ENCODE measurements around the gene ATG10. TPM values are rescaled to one million over a fixed set of nuclear protein-coding genes. Genes with fewer than 3 reads are reported as not detected.

ATG10 gene
- total RNA-seq, 1 experiment from 2014 or later, result 7.6 TPM

DNA sequence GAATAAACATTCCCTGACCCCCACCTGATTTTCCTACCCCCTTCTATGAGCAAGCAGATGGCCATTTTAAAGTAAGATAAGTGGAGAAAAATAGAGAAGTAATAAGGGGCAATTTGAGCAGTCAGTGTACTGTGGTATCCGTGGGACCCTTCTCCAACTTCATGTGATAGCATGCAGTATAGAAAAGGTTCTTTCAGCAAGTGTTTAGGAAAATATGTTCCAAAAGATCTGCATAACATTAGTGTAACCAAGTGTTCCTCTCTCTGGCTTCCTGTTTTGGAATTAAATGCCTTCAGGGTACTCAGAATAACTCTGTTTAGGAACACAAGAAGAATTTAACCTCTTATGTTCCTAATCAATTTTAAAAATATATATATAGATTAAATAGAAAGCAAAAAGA lies 134.9 kb downstream of the ATG10 start:
- no peak overlapping the region for H2BK15ac ChIP-seq (ENCODE audit: low read depth, low read length)
- H3K18ac ChIP-seq (ENCODE audit: insufficient read length, low read depth, low read length), result no peak overlapping the region
- no peak overlapping the region for H4K8ac ChIP-seq (replicated peaks; ENCODE audit: insufficient read length, low read depth, low read length)
- no peak overlapping the region for H3T11ph ChIP-seq (ENCODE audit: low read length)
- no peak overlapping the region for H3K9ac ChIP-seq (ENCODE audit: extremely low read depth, insufficient read length, low read length)
- no peaks in the 10 kb centered on the region for H3K9me3 ChIP-seq (ENCODE audit: control insufficient read depth, low read depth, low read length)
- no peak overlapping the region for H2BK20ac ChIP-seq (ENCODE audit: low read depth, low read length, poor library complexity, severe bottlenecking)
- no peaks in the 10 kb centered on the region for H3K9me3 Mint-ChIP-seq
- no peak overlapping the region for H3K27ac ChIP-seq (ENCODE audit: insufficient read length, low read depth, low read length)
- H4K20me1 ChIP-seq (ENCODE audit: control insufficient read depth, insufficient read depth, insufficient read length), result no peaks in the 10 kb centered on the region
- H3K36me3 Mint-ChIP-seq (ENCODE audit: insufficient read depth in 1 of 3, low read depth in 3 of 3), result no peaks in the 10 kb centered on the region
- H4K91ac ChIP-seq (ENCODE audit: insufficient read length, low read depth, low read length), result no peak overlapping the region
- no peaks in the 10 kb centered on the region for H3K79me2 ChIP-seq (ENCODE audit: insufficient read depth, low read length)
- H3K4me2 ChIP-seq (ENCODE audit: insufficient read depth, insufficient read length, low read length), result no peak overlapping the region
- no peaks in the 10 kb centered on the region for H3K27me3 Mint-ChIP-seq (ENCODE audit: low read depth)
- no peak for DNase-seq
- no peaks in the 10 kb centered on the region for H3K23me2 ChIP-seq (ENCODE audit: insufficient read length, low read depth, low read length, poor library complexity, severe bottlenecking)
- no peaks in the 10 kb centered on the region for H3K79me1 ChIP-seq (ENCODE audit: insufficient read depth, low read depth, low read length, poor library complexity, severe bottlenecking)
- no peak overlapping the region for H2AFZ ChIP-seq (ENCODE audit: low read length)
- no peak overlapping the region for H2BK12ac ChIP-seq (ENCODE audit: insufficient read length, low read depth, low read length)
- no peak overlapping the region for H3K14ac ChIP-seq (ENCODE audit: insufficient read depth, low read length)
- H3K56ac ChIP-seq (ENCODE audit: insufficient read length, low read depth, low read length), result no peak overlapping the region
- no peak overlapping the region for H3K23ac ChIP-seq (ENCODE audit: insufficient read length, low read depth, low read length)
- no peak overlapping the region for H3K4me3 Mint-ChIP-seq
- no CpG with 5 or more reads among the region's 1 CpG for WGBS (ENCODE audit: extremely low coverage, insufficient read length, low lambda C conversion rate)
- H3K4me1 Mint-ChIP-seq, result peaks cover 11 to 14% of the 10 kb centered on the region in 2 experiments
- peak overlapping the region in 2 of 3 experiments; percentile 37 to 71; a peak in 2 of 7 replicates for H3K27ac Mint-ChIP-seq
- H2BK120ac ChIP-seq (ENCODE audit: low read depth, low read length, poor library complexity, severe bottlenecking), result no peak overlapping the region
- no peak overlapping the region for H2AK5ac ChIP-seq (ENCODE audit: insufficient read length, low read length)
- H3K4ac ChIP-seq (ENCODE audit: low read depth, low read length), result no peak overlapping the region
- TF ChIP-seq, protein P1, sequence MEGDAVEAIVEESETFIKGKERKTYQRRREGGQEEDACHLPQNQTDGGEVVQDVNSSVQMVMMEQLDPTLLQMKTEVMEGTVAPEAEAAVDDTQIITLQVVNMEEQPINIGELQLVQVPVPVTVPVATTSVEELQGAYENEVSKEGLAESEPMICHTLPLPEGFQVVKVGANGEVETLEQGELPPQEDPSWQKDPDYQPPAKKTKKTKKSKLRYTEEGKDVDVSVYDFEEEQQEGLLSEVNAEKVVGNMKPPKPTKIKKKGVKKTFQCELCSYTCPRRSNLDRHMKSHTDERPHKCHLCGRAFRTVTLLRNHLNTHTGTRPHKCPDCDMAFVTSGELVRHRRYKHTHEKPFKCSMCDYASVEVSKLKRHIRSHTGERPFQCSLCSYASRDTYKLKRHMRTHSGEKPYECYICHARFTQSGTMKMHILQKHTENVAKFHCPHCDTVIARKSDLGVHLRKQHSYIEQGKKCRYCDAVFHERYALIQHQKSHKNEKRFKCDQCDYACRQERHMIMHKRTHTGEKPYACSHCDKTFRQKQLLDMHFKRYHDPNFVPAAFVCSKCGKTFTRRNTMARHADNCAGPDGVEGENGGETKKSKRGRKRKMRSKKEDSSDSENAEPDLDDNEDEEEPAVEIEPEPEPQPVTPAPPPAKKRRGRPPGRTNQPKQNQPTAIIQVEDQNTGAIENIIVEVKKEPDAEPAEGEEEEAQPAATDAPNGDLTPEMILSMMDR (conservative IDR thresholded peaks at IDR 0.05), result no peak
- H2BK5ac ChIP-seq (ENCODE audit: insufficient read length, low read length), result no peak overlapping the region
- H3K27me3 ChIP-seq (ENCODE audit: insufficient read depth, low read length), result no peaks in the 10 kb centered on the region
- no peaks in the 10 kb centered on the region for H3K4me1 ChIP-seq (ENCODE audit: insufficient read depth, low read length)
- no peak overlapping the region for H4K5ac ChIP-seq (ENCODE audit: insufficient read length, low read depth, low read length)

All from H9 (cell line).